ENCODE measurements around the gene OR2Y1. TPM values are rescaled to one million over a fixed set of nuclear protein-coding genes. Genes with fewer than 3 reads are reported as not detected.

Gene OR2Y1
- total RNA-seq, 2 donors from 2014 or later, result not detected

DNA sequence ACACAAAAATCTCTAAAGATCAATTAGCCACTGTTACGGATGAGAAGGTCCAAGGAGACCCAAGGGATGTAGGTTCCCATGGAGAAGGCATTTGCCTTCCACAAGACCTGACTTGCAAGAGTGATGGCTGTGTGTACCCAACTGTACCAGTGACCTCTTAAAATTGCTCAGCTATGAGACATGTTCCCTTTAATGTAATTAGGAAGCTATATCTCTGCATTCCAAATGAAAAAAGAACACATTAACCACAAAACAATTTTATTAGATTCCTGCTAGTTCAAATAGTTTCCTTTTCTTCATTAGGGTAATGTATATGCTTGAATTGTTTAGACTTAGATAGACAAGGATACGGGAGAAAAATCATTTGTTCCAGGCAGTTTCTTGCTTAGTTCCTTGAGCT, 3.3 kb downstream of the OR2Y1 start:
- TF ChIP-seq, protein P1, sequence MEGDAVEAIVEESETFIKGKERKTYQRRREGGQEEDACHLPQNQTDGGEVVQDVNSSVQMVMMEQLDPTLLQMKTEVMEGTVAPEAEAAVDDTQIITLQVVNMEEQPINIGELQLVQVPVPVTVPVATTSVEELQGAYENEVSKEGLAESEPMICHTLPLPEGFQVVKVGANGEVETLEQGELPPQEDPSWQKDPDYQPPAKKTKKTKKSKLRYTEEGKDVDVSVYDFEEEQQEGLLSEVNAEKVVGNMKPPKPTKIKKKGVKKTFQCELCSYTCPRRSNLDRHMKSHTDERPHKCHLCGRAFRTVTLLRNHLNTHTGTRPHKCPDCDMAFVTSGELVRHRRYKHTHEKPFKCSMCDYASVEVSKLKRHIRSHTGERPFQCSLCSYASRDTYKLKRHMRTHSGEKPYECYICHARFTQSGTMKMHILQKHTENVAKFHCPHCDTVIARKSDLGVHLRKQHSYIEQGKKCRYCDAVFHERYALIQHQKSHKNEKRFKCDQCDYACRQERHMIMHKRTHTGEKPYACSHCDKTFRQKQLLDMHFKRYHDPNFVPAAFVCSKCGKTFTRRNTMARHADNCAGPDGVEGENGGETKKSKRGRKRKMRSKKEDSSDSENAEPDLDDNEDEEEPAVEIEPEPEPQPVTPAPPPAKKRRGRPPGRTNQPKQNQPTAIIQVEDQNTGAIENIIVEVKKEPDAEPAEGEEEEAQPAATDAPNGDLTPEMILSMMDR (IDR thresholded peaks at IDR 0.05), result no peak
- no peak for TF ChIP-seq POLR2AphosphoS5 (IDR thresholded peaks at IDR 0.05)
- no peak for TF ChIP-seq POLR2A (IDR thresholded peaks at IDR 0.05)
- no peak overlapping the region for H3K4me3 ChIP-seq
- intact Hi-C loops (cut with DNase I), result no loop called here
- no peak overlapping the region for H3K27ac ChIP-seq
- no peak for DNase-seq (ENCODE audit: low spot score)
- no peaks in the 10 kb centered on the region for H3K4me1 ChIP-seq (replicated peaks)
- H3K36me3 ChIP-seq, result no peaks in the 10 kb centered on the region
- WGBS, result 25% methylated on average over 2 of the region's 2 CpGs
- no peaks in the 10 kb centered on the region for H3K27me3 ChIP-seq (replicated peaks; ENCODE audit: insufficient read depth)
- H3K9me3 ChIP-seq, result no peaks in the 10 kb centered on the region

DNA sequence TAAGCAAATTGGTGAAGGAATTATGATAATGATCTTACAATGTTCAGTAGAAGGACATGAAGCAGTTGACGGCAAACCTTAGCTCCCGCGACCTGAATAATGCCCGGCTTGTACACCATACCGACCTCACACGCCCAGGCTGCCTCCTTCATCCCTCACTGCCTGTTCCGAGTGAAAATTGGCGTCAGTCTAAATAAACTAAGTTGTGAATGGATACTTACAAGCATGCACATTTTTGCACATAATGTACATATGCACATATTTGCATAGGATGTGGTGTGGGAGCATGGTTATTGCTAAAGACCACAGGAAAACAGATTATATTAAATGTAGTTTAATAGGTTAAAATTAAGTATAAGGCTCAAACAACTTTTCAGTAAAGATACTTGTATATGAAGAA, 14.9 kb downstream of the OR2Y1 start:
- Histone ChIP-seq H3K27me3 (replicated peaks; ENCODE audit: insufficient read depth) (no peaks in the 10 kb centered on the region), H3K27ac (no peak overlapping the region), H3K36me3 (no peaks in the 10 kb centered on the region), H3K9me3 (no peaks in the 10 kb centered on the region), H3K4me1 (replicated peaks) (no peaks in the 10 kb centered on the region), H3K4me3 (no peak overlapping the region)
- TF ChIP-seq POLR2A (IDR thresholded peaks at IDR 0.05), result no peak
- TF ChIP-seq, protein P1 (IDR thresholded peaks at IDR 0.05), result no peak
- TF ChIP-seq POLR2AphosphoS5 (IDR thresholded peaks at IDR 0.05), result no peak
- WGBS, result 83% methylated on average over 8 of the region's 8 CpGs
- intact Hi-C loops (cut with DNase I), result no loop called here
- no peak for DNase-seq (ENCODE audit: low spot score)

DNA sequence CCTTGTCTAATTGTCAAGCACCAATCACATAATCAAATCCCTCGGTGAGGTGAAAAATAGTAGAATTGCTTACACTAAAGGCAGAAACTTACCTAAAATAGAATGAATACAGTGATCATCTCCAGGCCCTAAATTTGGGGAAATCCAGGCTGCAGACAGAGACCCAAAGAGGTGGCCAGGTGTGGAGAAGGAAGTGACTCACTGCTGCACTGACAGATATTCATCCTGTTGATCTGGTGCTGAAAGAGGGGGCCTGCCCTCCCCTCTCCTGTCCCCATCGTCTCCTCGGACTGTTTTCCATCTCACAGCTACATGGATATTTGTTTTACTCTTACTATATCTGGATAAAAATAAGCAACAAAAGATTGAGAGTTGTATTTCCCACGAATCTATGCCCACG, 15.9 kb downstream of the OR2Y1 start:
- no peaks in the 10 kb centered on the region for H3K27me3 ChIP-seq (replicated peaks; ENCODE audit: insufficient read depth)
- no peaks in the 10 kb centered on the region for H3K4me1 ChIP-seq (replicated peaks)
- 68% methylated on average over 5 of the region's 5 CpGs for WGBS
- H3K36me3 ChIP-seq, result no peaks in the 10 kb centered on the region
- no peak overlapping the region for H3K27ac ChIP-seq
- no peak for DNase-seq (ENCODE audit: low spot score)
- TF ChIP-seq POLR2A (IDR thresholded peaks at IDR 0.05), result no peak
- TF ChIP-seq POLR2AphosphoS5 (IDR thresholded peaks at IDR 0.05), result no peak
- TF ChIP-seq, protein P1 (IDR thresholded peaks at IDR 0.05), result no peak
- intact Hi-C loops (cut with DNase I), result no loop called here
- H3K4me3 ChIP-seq, result no peak overlapping the region
- H3K9me3 ChIP-seq, result no peaks in the 10 kb centered on the region

DNA sequence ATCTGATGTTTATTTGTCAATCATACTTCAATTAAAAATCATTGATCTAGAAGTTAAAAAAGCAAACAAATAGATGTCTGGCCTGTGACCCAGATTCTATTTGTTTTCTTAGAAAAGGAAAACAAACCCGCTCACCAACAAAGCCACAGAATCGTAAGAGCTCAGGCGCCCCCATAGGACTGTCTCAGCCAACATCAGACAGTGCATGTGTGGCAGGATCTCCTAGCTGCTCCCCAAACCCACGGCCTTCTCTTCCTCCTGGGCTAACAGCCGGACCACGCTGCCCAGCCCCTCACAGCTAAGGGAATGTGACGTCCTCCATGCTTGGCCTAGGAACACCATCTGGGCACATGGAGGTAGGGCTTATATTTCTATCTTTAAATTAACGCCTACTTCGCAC, 19.4 kb downstream of the OR2Y1 start:
- no peaks in the 10 kb centered on the region for H3K4me1 ChIP-seq (replicated peaks)
- H3K27ac ChIP-seq, result no peak overlapping the region
- H3K36me3 ChIP-seq, result no peaks in the 10 kb centered on the region
- no peak for TF ChIP-seq POLR2AphosphoS5 (IDR thresholded peaks at IDR 0.05)
- H3K4me3 ChIP-seq, result no peak overlapping the region
- no peak for DNase-seq (ENCODE audit: low spot score)
- intact Hi-C loops (cut with DNase I), result no loop called here
- WGBS, result 79% methylated on average over 9 of the region's 9 CpGs
- no peaks in the 10 kb centered on the region for H3K27me3 ChIP-seq (replicated peaks; ENCODE audit: insufficient read depth)
- no peaks in the 10 kb centered on the region for H3K9me3 ChIP-seq

DNA sequence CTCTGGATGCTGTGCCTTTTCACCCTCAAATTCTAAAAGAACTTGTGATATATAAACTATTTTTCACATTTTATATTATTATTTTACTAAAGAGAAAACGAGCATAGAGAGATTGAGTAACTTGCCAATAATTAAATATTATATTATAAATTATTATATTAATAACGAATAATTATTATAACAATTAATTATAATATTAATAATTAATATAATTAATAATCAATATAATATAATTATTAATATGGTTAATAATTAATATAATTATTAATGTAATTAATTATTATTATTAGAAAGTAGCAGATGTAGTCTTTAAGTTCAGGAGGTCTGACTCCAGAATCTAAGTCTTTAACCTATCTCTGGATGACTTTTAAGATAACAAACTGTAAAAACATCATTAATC, 20.1 kb downstream of the OR2Y1 start:
- H3K4me3 ChIP-seq, result no peak overlapping the region
- no peaks in the 10 kb centered on the region for H3K27me3 ChIP-seq (replicated peaks; ENCODE audit: insufficient read depth)
- H3K9me3 ChIP-seq, result no peaks in the 10 kb centered on the region
- TF ChIP-seq, protein P1 (IDR thresholded peaks at IDR 0.05), result no peak
- no peak for TF ChIP-seq POLR2A (IDR thresholded peaks at IDR 0.05)
- no peak for TF ChIP-seq POLR2AphosphoS5 (IDR thresholded peaks at IDR 0.05)
- intact Hi-C loops (cut with DNase I), result no loop called here
- no peak overlapping the region for H3K27ac ChIP-seq
- 72% methylated on average over 2 of the region's 2 CpGs for WGBS
- H3K36me3 ChIP-seq, result no peaks in the 10 kb centered on the region
- no peaks in the 10 kb centered on the region for H3K4me1 ChIP-seq (replicated peaks)
- no peak for DNase-seq (ENCODE audit: low spot score)

All from prostate gland (tissue), 2 donors.